Stimulated activated CD8-positive, alpha-beta memory T cell treated with anti-CD3 and anti-CD28 coated beads, Interleukin-7, amount 100 ng/mL, for 4 hours (primary cell): ENCODE results near the gene STIMATE.

ENCODE experiments used
- DNase-seq, 2 donors: peaks; one replicate each; pipeline ENCODE4 v3.0.0-alpha.2; 2020; ENCODE audit warnings: low read depth in 2 of 2

Gene STIMATE

GRCh38 chr3:52870471-52870870 lies 26.9 kb downstream of the STIMATE start:
- no peak for DNase-seq

GRCh38 chr3:52866427-52866826 lies 30.9 kb downstream of the STIMATE start:
- DNase-seq = no peak

GRCh38 chr3:52865994-52866393 lies 31.4 kb downstream of the STIMATE start:
- no peak for DNase-seq

GRCh38 chr3:52860424-52860768 lies 37.0 kb downstream of the STIMATE start:
- no peak for DNase-seq

GRCh38 chr3:52859686-52860423 lies 37.5 kb downstream of the STIMATE start:
- no peak for DNase-seq

- DNase-seq = no peak
Observed at GRCh38 chr3:52857864-52858263, 39.5 kb downstream of the STIMATE start.

- no peak for DNase-seq
Observed at GRCh38 chr3:52857133-52857532, 40.2 kb downstream of the STIMATE start.

GRCh38 chr3:52856666-52857065 lies 40.7 kb downstream of the STIMATE start:
- DNase-seq = no peak

- no peak for DNase-seq
Observed at GRCh38 chr3:52854013-52854412, 43.3 kb downstream of the STIMATE start.

GRCh38 chr3:52852419-52852818 lies 44.9 kb downstream of the STIMATE start:
- no peak for DNase-seq

- DNase-seq = no peak
Observed at GRCh38 chr3:52851348-52851747, 46.0 kb downstream of the STIMATE start.

GRCh38 chr3:52849656-52850055 lies 47.7 kb downstream of the STIMATE start:
- no peak for DNase-seq

GRCh38 chr3:52848617-52849016 lies 48.7 kb downstream of the STIMATE start:
- DNase-seq = no peak

GRCh38 chr3:52847726-52848125 lies 49.6 kb downstream of the STIMATE start:
- DNase-seq = no peak

- DNase-seq = no peak
Observed at GRCh38 chr3:52847241-52847640, 50.1 kb downstream of the STIMATE start.

- DNase-seq = no peak
Observed at GRCh38 chr3:52846432-52846965, 50.8 kb downstream of the STIMATE start.

- no peak for DNase-seq
Observed at GRCh38 chr3:52845691-52846431, 51.5 kb downstream of the STIMATE start.

GRCh38 chr3:52845157-52845556 lies 52.2 kb downstream of the STIMATE start:
- no peak for DNase-seq

GRCh38 chr3:52844290-52844975 lies 52.9 kb downstream of the STIMATE start:
- no peak for DNase-seq

- no peak for DNase-seq
Observed at GRCh38 chr3:52843881-52844280, 53.5 kb downstream of the STIMATE start.

- no peak for DNase-seq
Observed at GRCh38 chr3:52843108-52843865, 54.1 kb downstream of the STIMATE start.

GRCh38 chr3:52842424-52842823 lies 54.9 kb downstream of the STIMATE start:
- DNase-seq = no peak
